NAMALWA (cell line): ENCODE data around the gene DPH5.
"Not testable (repeated sequence)": the region's sequence is repeated elsewhere in the genome, so short reads cannot be mapped to it uniquely, and the experiment has no call there.

ENCODE experiments used
- DNase-seq: peaks from one replicate; pipeline ENCODE4 v3.0.0-alpha.2; 2015; ENCODE audit warnings: low spot score

Gene DPH5

GRCh38 chr1:100982793-100983192 is 42.8 kb downstream of the DPH5 start:
- no peak for DNase-seq

GRCh38 chr1:100979631-100980030 is 46.0 kb downstream of the DPH5 start:
- DNase-seq, result no peak

- no peak for DNase-seq
Measured at GRCh38 chr1:100976936-100977335, 48.6 kb downstream of the DPH5 start.

GRCh38 chr1:100972185-100972584 is 53.4 kb downstream of the DPH5 start:
- DNase-seq, result no peak

GRCh38 chr1:100971021-100971420 is 54.6 kb downstream of the DPH5 start:
- DNase-seq, result no peak

GRCh38 chr1:100969327-100969726 is 56.3 kb downstream of the DPH5 start:
- DNase-seq, result no peak

GRCh38 chr1:100968621-100969020 is 57.0 kb downstream of the DPH5 start:
- no peak for DNase-seq

GRCh38 chr1:100960098-100960497 is 65.5 kb downstream of the DPH5 start:
- DNase-seq, result no peak

- DNase-seq, result no peak
Measured at GRCh38 chr1:100959502-100960060, 66.0 kb downstream of the DPH5 start.

- no peak for DNase-seq
Measured at GRCh38 chr1:100955322-100955721, 70.3 kb downstream of the DPH5 start.

GRCh38 chr1:100953960-100954730 is 71.4 kb downstream of the DPH5 start:
- no peak for DNase-seq

- not testable (repeated sequence) for DNase-seq
Measured at GRCh38 chr1:100952970-100953369, 72.6 kb downstream of the DPH5 start.

- DNase-seq, result no peak
Measured at GRCh38 chr1:100952104-100952745, 73.4 kb downstream of the DPH5 start.

GRCh38 chr1:100950781-100951180 is 74.8 kb downstream of the DPH5 start:
- DNase-seq, result no peak

- DNase-seq, result no peak
Measured at GRCh38 chr1:100950337-100950736, 75.2 kb downstream of the DPH5 start.

- peak; percentile 37 for DNase-seq
Measured at GRCh38 chr1:100949515-100950158, 75.9 kb downstream of the DPH5 start.

GRCh38 chr1:100948721-100949405 is 76.7 kb downstream of the DPH5 start:
- not testable (repeated sequence) for DNase-seq

GRCh38 chr1:100947816-100948215 is 77.8 kb downstream of the DPH5 start:
- not testable (repeated sequence) for DNase-seq

GRCh38 chr1:100946064-100946463 is 79.5 kb downstream of the DPH5 start:
- DNase-seq, result not testable (repeated sequence)

- no peak for DNase-seq
Measured at GRCh38 chr1:100943533-100943932, 82.1 kb downstream of the DPH5 start.

- no peak for DNase-seq
Measured at GRCh38 chr1:100942304-100943046, 83.1 kb downstream of the DPH5 start.
